Right lobe of liver (tissue), 4 donors: ENCODE measurements around the gene PRKCB.

Source experiments
- POLR2A ChIP-seq: fragments of 450-650 bp; IDR thresholded peaks from one replicate; pipeline ENCODE4 v1.6.1; 2017; ENCODE audit warnings: antibody characterized with exemption, mild to moderate bottlenecking
- TF ChIP-seq, protein P1 (sequence below), 4 donors: fragments of 200-600 bp in 3 of 4; fragments of 450-650 bp in 1 of 4; IDR thresholded peaks; one replicate each; pipeline versions ENCODE4 v1.5.1 to v1.8.0; 2016 to 2022; ENCODE audit warnings: antibody characterized with exemption in 4 of 4, mild to moderate bottlenecking in 2 of 4
- donor health status: DM: no; HTN: no; CAD: no.
- donor health status: DM: no; HTN: no; CAD: no.
- donor health status: DM: no; HTN: yes; CAD: no.

DNA sequence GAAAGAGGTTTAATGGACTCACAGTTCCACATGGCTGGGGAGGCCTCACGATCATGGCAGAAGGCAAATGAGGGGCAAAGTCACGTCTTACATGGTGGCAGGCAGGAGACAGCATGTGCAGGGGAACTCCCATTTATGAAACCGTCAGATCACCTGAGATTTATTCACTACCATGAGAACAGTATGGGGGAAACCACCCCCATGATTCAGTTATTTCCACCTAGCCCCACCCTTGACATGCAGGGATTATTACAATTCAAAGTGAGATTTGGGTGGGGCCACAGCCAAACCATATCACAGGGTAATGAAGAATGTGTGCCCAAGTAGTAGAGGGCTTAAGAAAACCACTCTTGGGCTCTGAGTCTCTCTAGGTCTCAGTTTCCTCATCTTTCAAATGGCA lies 85.1 kb downstream of the PRKCB start:
- TF ChIP-seq, protein P1, sequence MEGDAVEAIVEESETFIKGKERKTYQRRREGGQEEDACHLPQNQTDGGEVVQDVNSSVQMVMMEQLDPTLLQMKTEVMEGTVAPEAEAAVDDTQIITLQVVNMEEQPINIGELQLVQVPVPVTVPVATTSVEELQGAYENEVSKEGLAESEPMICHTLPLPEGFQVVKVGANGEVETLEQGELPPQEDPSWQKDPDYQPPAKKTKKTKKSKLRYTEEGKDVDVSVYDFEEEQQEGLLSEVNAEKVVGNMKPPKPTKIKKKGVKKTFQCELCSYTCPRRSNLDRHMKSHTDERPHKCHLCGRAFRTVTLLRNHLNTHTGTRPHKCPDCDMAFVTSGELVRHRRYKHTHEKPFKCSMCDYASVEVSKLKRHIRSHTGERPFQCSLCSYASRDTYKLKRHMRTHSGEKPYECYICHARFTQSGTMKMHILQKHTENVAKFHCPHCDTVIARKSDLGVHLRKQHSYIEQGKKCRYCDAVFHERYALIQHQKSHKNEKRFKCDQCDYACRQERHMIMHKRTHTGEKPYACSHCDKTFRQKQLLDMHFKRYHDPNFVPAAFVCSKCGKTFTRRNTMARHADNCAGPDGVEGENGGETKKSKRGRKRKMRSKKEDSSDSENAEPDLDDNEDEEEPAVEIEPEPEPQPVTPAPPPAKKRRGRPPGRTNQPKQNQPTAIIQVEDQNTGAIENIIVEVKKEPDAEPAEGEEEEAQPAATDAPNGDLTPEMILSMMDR (IDR thresholded peaks at IDR 0.05) = no peak
- no peak for TF ChIP-seq POLR2A
